ENCODE results near the gene ZMYND19.
"Not testable (repeated sequence)": the region's sequence is repeated elsewhere in the genome, so short reads cannot be mapped to it uniquely, and the experiment has no call there.

Gene ZMYND19

GRCh38 chr9:137534256-137535119 lies 55.8 kb downstream of the ZMYND19 start:
- DNase-seq (ENCODE audit: insufficient read length, low spot score): peak; percentile 43
- FAIRE-seq: peak; percentile 64

- DNase-seq (ENCODE audit: insufficient read length, low spot score); FAIRE-seq: not testable (repeated sequence)
Observed at GRCh38 chr9:137532891-137533468, 57.3 kb downstream of the ZMYND19 start.

Data from GM19239 (cell line).